Measurements from ENCODE around the gene FRMD4B. TPM values are rescaled to one million over a fixed set of nuclear protein-coding genes. Genes with fewer than 3 reads are reported as not detected.

FRMD4B gene
- total RNA-seq, 1 donor from 2014 or later = 31.3 TPM

- FAIRE-seq = no peak
- H3K4me3 ChIP-seq (ENCODE audit: low read depth, low read length) = no peak overlapping the region
- DNase-seq (ENCODE audit: low read depth) = peak; percentile 94
Measured at GRCh38 chr3:69204315-69204957, 181.5 kb downstream of the FRMD4B start.

GRCh38 chr3:69203631-69204314, 182.1 kb downstream of the FRMD4B start:
- peak; percentile 88 for FAIRE-seq

More at GRCh38 chr3:69204315-69204957, 181.5 kb downstream of the FRMD4B start:
- no peaks in the 10 kb centered on the region for H3K27me3 ChIP-seq (ENCODE audit: control insufficient read depth, insufficient read depth, low read length)
- no peaks in the 10 kb centered on the region for H3K36me3 ChIP-seq (ENCODE audit: control insufficient read depth, insufficient read depth, low read length)
- no peak for TF ChIP-seq CTCF (IDR thresholded peaks at IDR 0.05; ENCODE audit: insufficient read depth, low read length, severe bottlenecking)

GRCh38 chr3:69201658-69202057, 184.2 kb downstream of the FRMD4B start:
- Histone ChIP-seq H3K4me3 (ENCODE audit: low read depth, low read length) (no peak overlapping the region), H3K36me3 (ENCODE audit: control insufficient read depth, insufficient read depth, low read length) (peaks cover 2% of the 10 kb centered on the region), H3K27me3 (ENCODE audit: control insufficient read depth, insufficient read depth, low read length) (no peaks in the 10 kb centered on the region)
- TF ChIP-seq CTCF (IDR thresholded peaks at IDR 0.05; ENCODE audit: insufficient read depth, low read length, severe bottlenecking) = no peak
- FAIRE-seq (no peak), DNase-seq (ENCODE audit: low read depth) (no peak)

More at GRCh38 chr3:69203631-69204314, 182.1 kb downstream of the FRMD4B start:
- Histone ChIP-seq H3K4me3 (ENCODE audit: low read depth, low read length) (no peak overlapping the region), H3K36me3 (ENCODE audit: control insufficient read depth, insufficient read depth, low read length) (no peaks in the 10 kb centered on the region), H3K27me3 (ENCODE audit: control insufficient read depth, insufficient read depth, low read length) (no peaks in the 10 kb centered on the region)
- peak; percentile 95 for DNase-seq (ENCODE audit: low read depth)
- TF ChIP-seq CTCF (IDR thresholded peaks at IDR 0.05; ENCODE audit: insufficient read depth, low read length, severe bottlenecking) = no peak

- Histone ChIP-seq H3K27me3 (ENCODE audit: control insufficient read depth, insufficient read depth, low read length) (no peaks in the 10 kb centered on the region), H3K4me3 (ENCODE audit: low read depth, low read length) (peak overlapping the region; percentile 65), H3K36me3 (ENCODE audit: control insufficient read depth, insufficient read depth, low read length) (peaks cover 6% of the 10 kb centered on the region)
- DNase-seq (ENCODE audit: low read depth) = peak; percentile 98
- no peak for TF ChIP-seq CTCF (IDR thresholded peaks at IDR 0.05; ENCODE audit: insufficient read depth, low read length, severe bottlenecking)
- peak; percentile 92 for FAIRE-seq
Measured at GRCh38 chr3:69200384-69201068, 185.4 kb downstream of the FRMD4B start.

- FAIRE-seq (no peak), DNase-seq (ENCODE audit: low read depth) (no peak)
- peak overlapping the region; percentile 65 for H3K4me3 ChIP-seq (ENCODE audit: low read depth, low read length)
- no peak for TF ChIP-seq CTCF (IDR thresholded peaks at IDR 0.05; ENCODE audit: insufficient read depth, low read length, severe bottlenecking)
- no peaks in the 10 kb centered on the region for H3K27me3 ChIP-seq (ENCODE audit: control insufficient read depth, insufficient read depth, low read length)
- peaks cover 8% of the 10 kb centered on the region for H3K36me3 ChIP-seq (ENCODE audit: control insufficient read depth, insufficient read depth, low read length)
Measured at GRCh38 chr3:69199942-69200341, 185.9 kb downstream of the FRMD4B start.

All from bronchial epithelial cell (primary cell).